Upper lobe of right lung (tissue), 1 donor: Measurements from ENCODE around the gene PRDX5. TPM values are rescaled to one million over a fixed set of nuclear protein-coding genes. Genes with fewer than 3 reads are reported as not detected.

Experiments used
- ATAC-seq: fragments of 200-7000 bp; cut with Tn5 transposase; one replicate; pipeline ENCODE4 v1.9.1; 2020; ENCODE audit warnings: mild to moderate bottlenecking, moderate library complexity
- DNase-seq: peaks from one replicate; pipeline ENCODE4 v3.0.0-alpha.2; 2020
- H3K27ac ChIP-seq: fragments of 200-600 bp; one replicate; pipeline ENCODE4 v1.8.0; 2022
- H3K27me3 ChIP-seq: fragments of 200-600 bp; one replicate; pipeline ENCODE4 v1.8.0; 2022; ENCODE audit warnings: mild to moderate bottlenecking
- H3K36me3 ChIP-seq: fragments of 200-600 bp; one replicate; pipeline ENCODE4 v1.8.0; 2022
- H3K4me1 ChIP-seq: fragments of 200-600 bp; one replicate; pipeline ENCODE4 v1.8.0; 2022
- H3K4me3 ChIP-seq: fragments of 200-600 bp; one replicate; pipeline ENCODE4 v1.8.0; 2022; ENCODE audit warnings: mild to moderate bottlenecking
- H3K9me3 ChIP-seq: fragments of 200-600 bp; one replicate; pipeline ENCODE4 v1.8.0; 2022
- intact Hi-C: fragments of 100-400 bp; cut with DNase I; formaldehyde crosslinking; loops from one replicate; pipeline ENCODE4 v1.11.0; 2022
- total RNA-seq: library from RNA; stranded (reverse); fragmentation: NEBNext Ultra II Directional; extraction: Animal tissue kit (Norgen Biotek cat#: 25700); gene quantifications from one replicate; pipeline ENCODE4 v1.2.1, GENCODE V29; 2021
- TF ChIP-seq, protein P1 (sequence below): fragments of 200-600 bp; IDR thresholded peaks from one replicate; pipeline ENCODE4 v1.8.0; 2022; ENCODE audit warnings: antibody characterized with exemption
- donor health status: DM: no; HTN: yes; CAD: no; lungs with severe emphysema.

The PRDX5 gene
- total RNA-seq, 1 donor from 2014 or later = 176 TPM

DNA sequence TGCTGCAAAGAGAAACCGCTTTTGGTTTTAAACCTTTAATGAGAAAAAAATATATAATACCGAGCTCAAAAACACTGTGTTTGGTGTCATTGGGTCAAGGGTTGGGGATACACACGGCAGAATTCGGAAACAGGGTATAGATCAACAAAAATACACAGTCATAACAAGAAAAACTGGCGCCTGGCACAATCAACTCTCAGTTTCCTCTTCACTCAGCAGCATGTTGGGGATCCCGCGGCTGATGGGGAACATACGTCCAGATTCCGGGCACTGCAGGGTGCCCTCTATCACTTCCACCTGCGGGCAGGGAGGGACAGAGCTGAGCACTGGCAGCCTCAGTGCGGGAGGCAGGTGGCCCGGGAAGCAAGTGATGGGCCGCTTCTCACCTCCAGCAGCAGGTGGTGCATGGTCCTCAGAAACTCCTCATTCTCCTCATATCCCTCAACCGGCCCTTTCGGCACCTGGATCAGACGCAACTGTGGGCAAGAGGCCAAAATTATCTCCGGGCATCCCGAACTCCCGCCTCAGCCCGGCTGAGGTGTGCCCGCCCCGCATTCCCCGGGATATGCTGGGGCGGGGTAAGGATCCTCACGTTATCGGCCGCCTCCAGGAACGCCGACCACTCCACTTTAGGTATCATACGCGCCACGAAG, 1.1 kb upstream of the PRDX5 start:
- DNase-seq (no peak), ATAC-seq (no peak)
- H3K9me3 ChIP-seq = no peaks in the 10 kb centered on the region
- peaks cover 22% of the 10 kb centered on the region for H3K4me1 ChIP-seq
- intact Hi-C loops = no loop called here
- peaks cover 24% of the 10 kb centered on the region for H3K36me3 ChIP-seq
- peak overlapping the region; percentile 87 for H3K4me3 ChIP-seq
- H3K27ac ChIP-seq = peak overlapping the region; percentile 98
- H3K27me3 ChIP-seq = no peaks in the 10 kb centered on the region
- TF ChIP-seq, protein P1, sequence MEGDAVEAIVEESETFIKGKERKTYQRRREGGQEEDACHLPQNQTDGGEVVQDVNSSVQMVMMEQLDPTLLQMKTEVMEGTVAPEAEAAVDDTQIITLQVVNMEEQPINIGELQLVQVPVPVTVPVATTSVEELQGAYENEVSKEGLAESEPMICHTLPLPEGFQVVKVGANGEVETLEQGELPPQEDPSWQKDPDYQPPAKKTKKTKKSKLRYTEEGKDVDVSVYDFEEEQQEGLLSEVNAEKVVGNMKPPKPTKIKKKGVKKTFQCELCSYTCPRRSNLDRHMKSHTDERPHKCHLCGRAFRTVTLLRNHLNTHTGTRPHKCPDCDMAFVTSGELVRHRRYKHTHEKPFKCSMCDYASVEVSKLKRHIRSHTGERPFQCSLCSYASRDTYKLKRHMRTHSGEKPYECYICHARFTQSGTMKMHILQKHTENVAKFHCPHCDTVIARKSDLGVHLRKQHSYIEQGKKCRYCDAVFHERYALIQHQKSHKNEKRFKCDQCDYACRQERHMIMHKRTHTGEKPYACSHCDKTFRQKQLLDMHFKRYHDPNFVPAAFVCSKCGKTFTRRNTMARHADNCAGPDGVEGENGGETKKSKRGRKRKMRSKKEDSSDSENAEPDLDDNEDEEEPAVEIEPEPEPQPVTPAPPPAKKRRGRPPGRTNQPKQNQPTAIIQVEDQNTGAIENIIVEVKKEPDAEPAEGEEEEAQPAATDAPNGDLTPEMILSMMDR = peak; percentile 7

DNA sequence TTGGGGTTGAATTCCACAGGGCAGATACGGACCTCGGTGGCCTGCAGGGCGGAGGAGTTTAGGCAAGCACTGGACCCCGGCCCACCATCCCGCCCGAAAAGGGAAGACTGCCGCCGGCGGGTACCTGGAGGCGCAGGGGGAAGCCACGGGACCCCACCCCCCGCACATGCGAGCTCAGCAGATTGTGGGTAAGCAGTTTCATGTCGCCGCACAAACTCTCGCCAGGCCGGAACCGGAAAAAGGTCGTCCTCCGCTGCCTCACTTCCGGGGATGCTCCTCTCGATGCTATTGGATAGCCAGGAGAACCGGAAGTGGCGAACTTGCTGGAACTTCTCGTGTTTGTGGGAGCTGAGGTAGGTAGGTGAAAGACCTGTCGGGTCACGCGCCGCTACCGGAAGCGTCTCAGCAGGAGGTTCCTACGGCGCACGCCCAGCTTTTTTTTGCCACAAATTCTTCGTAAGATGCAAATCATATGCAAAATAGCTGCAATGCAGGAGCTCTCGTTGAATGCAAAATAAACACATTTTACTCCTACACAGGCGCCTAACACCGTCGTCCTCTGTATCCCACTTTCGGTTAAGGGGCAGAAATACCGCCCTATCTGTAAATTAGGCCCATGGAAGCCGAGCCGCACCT, 478 bp upstream of the PRDX5 start, which contains the start of gene TRMT112:
Gene TRMT112, minus strand, starts transcription at position 235 of the 636 bp plus-strand sequence. Its CDS starts 33 bp downstream, at position 202.
- TF ChIP-seq, protein P1 = no peak
- peaks cover 22% of the 10 kb centered on the region for H3K4me1 ChIP-seq
- ATAC-seq = peak; percentile 80

DNA sequence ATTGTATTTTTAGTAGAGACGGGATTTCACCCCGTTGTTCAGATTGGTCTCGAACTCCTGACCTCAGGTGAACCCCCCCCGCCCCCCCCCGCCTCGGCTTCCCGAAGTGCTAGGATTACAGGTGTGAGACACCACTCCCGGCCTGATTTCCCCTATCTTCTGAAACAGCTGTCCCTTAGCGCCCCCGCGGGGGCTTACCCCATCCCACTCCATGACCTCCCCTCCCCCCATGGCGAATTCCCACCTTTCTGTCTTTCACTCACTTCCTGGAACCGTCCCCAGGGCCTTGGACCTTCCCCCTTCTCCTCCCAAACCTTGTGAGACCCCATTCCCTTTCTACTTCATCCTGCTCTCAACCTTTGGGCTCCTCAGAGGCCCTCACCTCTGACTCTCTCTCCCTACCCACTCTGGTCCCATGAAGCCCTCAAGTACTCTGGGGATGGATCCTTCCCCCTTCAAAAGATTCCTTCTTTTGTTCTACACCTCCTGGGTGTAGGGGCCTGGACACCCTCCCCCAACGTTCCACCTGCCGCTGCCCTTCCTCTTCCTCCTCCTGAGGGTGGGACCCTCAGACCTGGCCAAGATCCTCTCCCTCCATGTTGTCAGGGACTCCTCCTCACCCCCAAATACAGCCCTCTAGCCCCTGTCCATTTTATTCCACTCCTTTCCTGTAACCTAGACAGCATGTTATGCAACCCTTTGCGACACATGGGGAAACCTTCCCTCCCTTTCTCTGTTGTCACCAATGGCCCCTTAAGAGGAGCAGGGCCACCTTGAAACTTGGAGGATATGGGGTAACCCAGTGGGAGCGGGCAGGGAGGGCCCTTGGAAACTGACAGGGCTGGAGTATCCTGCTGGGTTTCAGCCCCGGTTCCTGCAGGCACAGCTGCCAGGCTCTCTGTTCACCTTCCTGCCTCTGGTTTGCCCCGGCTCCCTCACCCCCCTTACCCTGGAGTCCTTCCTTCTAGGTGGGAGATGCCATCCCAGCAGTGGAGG, 1.1 kb downstream of the PRDX5 start:
- Histone ChIP-seq H3K9me3 (no peaks in the 10 kb centered on the region), H3K27me3 (no peaks in the 10 kb centered on the region), H3K27ac (peak overlapping the region; percentile 98), H3K4me3 (peak overlapping the region; percentile 87), H3K36me3 (peaks cover 30% of the 10 kb centered on the region), H3K4me1 (peaks cover 18% of the 10 kb centered on the region)
- ATAC-seq (peak; percentile 1), DNase-seq (peak; percentile 75)
- intact Hi-C loops = no loop called here
- TF ChIP-seq, protein P1 = no peak

More for the DNA sequence above, 478 bp upstream of the PRDX5 start, which contains the start of gene TRMT112:
- peak; percentile 97 for DNase-seq
- H3K4me3 ChIP-seq = peak within 1 kb of the TSS; percentile 87
- H3K27ac ChIP-seq = peak within 1 kb of the TSS; percentile 98
- H3K9me3 ChIP-seq = no peaks in the 10 kb centered on the region
- intact Hi-C loops = no loop called here
- H3K27me3 ChIP-seq = no peaks in the 10 kb centered on the region
- H3K36me3 ChIP-seq = peaks cover 29% of the 10 kb centered on the region

DNA sequence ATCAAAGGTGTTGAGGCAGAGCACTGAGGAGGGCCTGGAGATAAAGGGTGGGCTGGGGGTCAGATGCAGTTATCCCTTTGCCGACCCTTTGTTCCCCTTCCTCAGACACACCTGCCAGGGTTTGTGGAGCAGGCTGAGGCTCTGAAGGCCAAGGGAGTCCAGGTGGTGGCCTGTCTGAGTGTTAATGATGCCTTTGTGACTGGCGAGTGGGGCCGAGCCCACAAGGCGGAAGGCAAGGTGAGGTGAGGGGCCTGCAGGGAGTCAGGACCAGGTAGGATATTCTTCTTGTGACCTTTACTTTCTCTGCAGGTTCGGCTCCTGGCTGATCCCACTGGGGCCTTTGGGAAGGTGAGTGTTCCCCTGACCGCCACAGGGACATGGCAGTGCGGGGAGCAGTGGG, 2.6 kb downstream of the PRDX5 start:
- peak overlapping the region; percentile 2 for H3K27ac ChIP-seq

DNA sequence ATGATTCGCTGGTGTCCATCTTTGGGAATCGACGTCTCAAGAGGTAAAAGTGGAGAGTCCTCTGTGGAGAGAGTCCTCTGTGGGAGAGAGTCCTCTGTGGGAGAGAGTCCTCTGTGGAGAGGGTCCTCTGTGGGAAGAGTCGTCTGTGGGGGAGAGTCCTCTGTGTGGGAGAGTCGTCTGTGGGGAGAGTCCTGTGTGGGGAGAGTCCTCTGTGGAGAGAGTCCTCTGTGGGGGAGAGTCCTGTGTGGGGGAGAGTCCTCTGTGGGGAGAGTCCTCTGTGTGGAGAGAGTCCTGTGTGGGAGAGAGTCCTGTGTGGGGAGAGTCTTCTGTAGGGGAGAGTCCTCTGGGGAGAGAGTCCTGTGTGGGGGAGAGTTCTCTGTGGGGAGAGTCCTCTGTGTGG, 3.1 kb downstream of the PRDX5 start:
- H3K4me1 ChIP-seq = peaks cover 18% of the 10 kb centered on the region
- no peaks in the 10 kb centered on the region for H3K9me3 ChIP-seq
- peak overlapping the region; percentile 65 for H3K27ac ChIP-seq
- DNase-seq (no peak), ATAC-seq (no peak)
- H3K4me3 ChIP-seq = no peak overlapping the region
- peaks cover 10% of the 10 kb centered on the region for H3K36me3 ChIP-seq
- TF ChIP-seq, protein P1 = no peak
- intact Hi-C loops = no loop called here
- no peaks in the 10 kb centered on the region for H3K27me3 ChIP-seq

More for the DNA sequence above, 2.6 kb downstream of the PRDX5 start:
- Histone ChIP-seq H3K27me3 (no peaks in the 10 kb centered on the region), H3K4me3 (no peak overlapping the region), H3K9me3 (no peaks in the 10 kb centered on the region), H3K36me3 (peaks cover 15% of the 10 kb centered on the region), H3K4me1 (peaks cover 18% of the 10 kb centered on the region)
- TF ChIP-seq, protein P1 = no peak
- DNase-seq (peak; percentile 63), ATAC-seq (no peak)
- intact Hi-C loops = no loop called here
